Ovary (tissue), 3 donors: Measurements from ENCODE around the gene GABRB1.

Experiments
- CTCF ChIP-seq, 3 donors: fragments of 450-650 bp in 2 of 3; fragments of 200-600 bp in 1 of 3; IDR thresholded peaks; one replicate each; pipeline versions ENCODE4 v1.5.1 to v1.8.0; 2016 to 2022; ENCODE audit warnings: antibody characterized with exemption in 3 of 3, mild to moderate bottlenecking in 1 of 3
- POLR2A ChIP-seq: fragments of 450-650 bp; IDR thresholded peaks from one replicate; pipeline ENCODE4 v1.6.1; 2017; ENCODE audit warnings: antibody characterized with exemption, mild to moderate bottlenecking, moderate library complexity
- donor health status: DM: no; HTN: no; CAD: no.

- no peak for TF ChIP-seq CTCF (IDR thresholded peaks at IDR 0.05)
- TF ChIP-seq POLR2A = no peak
These were observed 282.0 kb downstream of the GABRB1 start for GRCh38 chr4:47313384-47313783.
